ENCODE results near the gene THOC1. TPM values are rescaled to one million over a fixed set of nuclear protein-coding genes. Genes with fewer than 3 reads are reported as not detected.

THOC1 gene
- total and polyA plus RNA-seq, 12 donors: 7.7 to 64.3 (median 10.0) TPM

DNA sequence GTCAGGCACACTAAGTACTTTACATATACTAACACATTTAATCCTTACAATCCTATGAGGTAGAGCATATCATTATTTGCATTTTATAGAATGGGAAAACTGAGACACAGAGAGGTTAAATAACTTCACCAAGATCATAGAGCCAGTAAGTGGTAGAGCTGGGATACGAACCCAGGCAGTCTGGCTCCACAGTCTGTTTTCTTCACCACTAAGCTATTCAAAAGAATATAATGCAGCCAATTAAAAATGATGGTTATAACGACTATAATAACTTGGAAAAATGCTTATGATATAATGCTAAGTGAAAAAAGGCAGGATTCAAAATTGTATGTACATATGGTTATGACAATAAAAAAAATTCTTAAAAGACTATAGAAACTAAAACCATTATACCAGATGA lies 7.3 kb downstream of the THOC1 start:
- ATAC-seq: no peak
- H3K36me3 ChIP-seq: peaks cover 0 to 99% (median 30%) of the 10 kb centered on the region in 9 donors
- no peak for TF ChIP-seq CTCF (IDR thresholded peaks at IDR 0.05)
- 82 to 90% methylated on average over 2 of the region's 2 CpGs for WGBS, 2 donors
- DNase-seq: no peak
- H3K9me3 ChIP-seq: no peaks in the 10 kb centered on the region
- H3K27ac ChIP-seq: no peak overlapping the region
- H3K27me3 ChIP-seq: no peaks in the 10 kb centered on the region
- intact Hi-C loops (cut with DNase I): no loop called here
- H3K4me1 ChIP-seq: peaks cover 0 to 12% (median 0%) of the 10 kb centered on the region in 9 donors
- no peak overlapping the region for H3K4me3 ChIP-seq

DNA sequence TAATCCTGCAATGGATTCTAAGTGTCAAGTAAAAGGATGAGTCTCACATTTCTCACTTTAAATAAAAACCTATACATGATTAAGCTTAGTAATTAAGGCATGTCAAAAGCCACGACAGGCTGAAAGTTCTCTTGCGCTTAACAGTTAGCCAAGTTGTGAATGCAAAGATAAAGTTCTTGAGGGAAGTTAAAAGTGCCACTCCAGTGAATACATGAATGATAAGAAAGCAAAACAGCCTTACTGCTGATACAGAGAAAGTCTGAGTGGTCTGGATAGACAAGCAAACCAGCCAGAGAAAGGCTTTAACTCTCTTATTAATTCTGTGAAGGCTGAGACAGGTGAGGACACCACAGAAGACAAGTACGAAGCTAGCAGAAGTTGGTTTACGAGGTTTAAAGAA lies 12.7 kb downstream of the THOC1 start:
- no peak for TF ChIP-seq CTCF (IDR thresholded peaks at IDR 0.05)
- Histone ChIP-seq H3K4me1 (no peaks in the 10 kb centered on the region), H3K27me3 (no peaks in the 10 kb centered on the region), H3K4me3 (no peak overlapping the region), H3K36me3 (peaks cover 0 to 100% (median 47%) of the 10 kb centered on the region in 9 donors), H3K27ac (no peak overlapping the region), H3K9me3 (peaks cover 0 to 6% (median 0%) of the 10 kb centered on the region in 11 donors)
- WGBS, 2 donors: 78 to 82% methylated on average over 4 of the region's 4 CpGs
- DNase-seq (no peak), ATAC-seq (no peak)
- intact Hi-C loops (cut with DNase I): no loop called here

GRCh38 chr18:253121-253520 lies 14.7 kb downstream of the THOC1 start:
- peaks cover 0 to 100% (median 44%) of the 10 kb centered on the region in 9 donors for H3K36me3 ChIP-seq
- intact Hi-C loops (cut with DNase I): loop anchor here in 1 of 10 donors (5.0 kb wide), 1 partner anchor 41 kb away; no protein-coding TSS in a partner anchor
- ATAC-seq (no peak), DNase-seq (no peak)
- TF ChIP-seq CTCF (IDR thresholded peaks at IDR 0.05): no peak
- no peaks in the 10 kb centered on the region for H3K4me1 ChIP-seq
- H3K27ac ChIP-seq: no peak overlapping the region
- H3K9me3 ChIP-seq: peaks cover 0 to 6% (median 0%) of the 10 kb centered on the region in 11 donors
- 89 to 90% methylated on average over 1 of the region's 1 CpG for WGBS, 2 donors
- H3K4me3 ChIP-seq: no peak overlapping the region
- no peaks in the 10 kb centered on the region for H3K27me3 ChIP-seq

GRCh38 chr18:251572-251971 lies 16.3 kb downstream of the THOC1 start:
- no peak for TF ChIP-seq CTCF (IDR thresholded peaks at IDR 0.05)
- Histone ChIP-seq H3K27me3 (no peaks in the 10 kb centered on the region), H3K36me3 (peaks cover 0 to 100% (median 52%) of the 10 kb centered on the region in 9 donors), H3K27ac (no peak overlapping the region), H3K4me1 (no peaks in the 10 kb centered on the region), H3K4me3 (no peak overlapping the region), H3K9me3 (peaks cover 0 to 6% (median 0%) of the 10 kb centered on the region in 11 donors)
- no peak for ATAC-seq
- intact Hi-C loops (cut with DNase I): loop anchor here in 1 of 10 donors (5.0 kb wide), 1 partner anchor 39 kb away; no protein-coding TSS in a partner anchor
- no peak for DNase-seq
- WGBS, 2 donors: 96 to 98% methylated on average over 5 of the region's 5 CpGs
